Bronchial smooth muscle cell (primary cell): ENCODE data around the gene UPF1. TPM values are rescaled to one million over a fixed set of nuclear protein-coding genes. Genes with fewer than 3 reads are reported as not detected.

Experiments
- total RNA-seq: library from RNA; depleted of rRNA; stranded (reverse); fragments of >200 nt; gene quantifications from 2 replicates; pipeline ENCODE4 v1.2.1, GENCODE V29; 2014

UPF1 gene
- total RNA-seq = 57.7 and 78.9 TPM in 2 replicates

GRCh38 chr19:18831524-18832305 is at the start of gene UPF1:
Gene UPF1 (plus strand): TSS chr19:18831959. CDS start chr19:18832210, 251 bp downstream.

GRCh38 chr19:18790566-18791314 is 41.0 kb upstream of the UPF1 start, which contains the start of gene COMP:
Gene COMP (minus strand): TSS chr19:18791305. CDS start chr19:18791269, 36 bp downstream.

DNA sequence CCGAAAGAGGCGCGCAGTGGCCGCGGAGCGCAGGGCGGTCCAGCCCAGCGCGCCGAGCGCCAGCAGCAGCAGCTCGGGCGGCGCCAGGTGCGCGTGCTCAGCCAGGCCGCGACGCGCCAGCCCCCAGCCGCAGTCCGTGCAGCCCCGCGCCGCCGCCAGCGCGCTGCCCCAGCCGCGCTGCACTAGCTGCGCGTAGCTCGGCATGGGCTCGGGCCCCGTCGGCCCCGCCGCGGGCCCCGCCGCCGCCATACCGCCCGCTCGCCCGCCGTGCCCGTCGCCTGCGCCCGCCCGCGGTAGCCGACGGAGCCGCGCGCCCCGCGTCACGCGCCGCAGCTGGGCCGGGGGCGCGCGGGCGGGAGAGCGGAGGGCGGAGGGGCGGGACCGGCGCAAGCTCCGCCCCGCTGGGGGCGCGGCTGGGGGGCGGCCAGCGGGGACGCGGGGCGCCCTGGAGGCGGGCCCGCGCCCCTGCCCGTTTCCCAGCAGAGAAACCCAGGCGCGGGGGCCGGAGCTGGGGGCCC is 64.1 kb downstream of the UPF1 start, which contains the start of gene CERS1:
CERS1 (minus strand) TSS at position 335 of the 518 bp plus-strand sequence; CDS start at position 249, 86 bp downstream.

Other genes with a start within 250 kb of the UPF1 start
- gene REX1BD, start 243.2 kb upstream of the UPF1 start, total RNA-seq = 57.2 and 69.6 TPM in 2 replicates
- gene CRLF1, start 225.2 kb upstream of the UPF1 start, total RNA-seq = 92.0 and 110 TPM in 2 replicates
- gene TMEM59L, start 219.1 kb upstream of the UPF1 start, total RNA-seq = 2.2 and 5.0 TPM in 2 replicates
- 5.5 and 12.2 TPM in 2 replicates for gene KLHL26, start 194.9 kb upstream of the UPF1 start, total RNA-seq
- gene CRTC1, start 148.3 kb upstream of the UPF1 start, total RNA-seq = 2.1 and 2.5 TPM in 2 replicates
- gene COMP, start 40.7 kb upstream of the UPF1 start, total RNA-seq = 1.3 and 1.5 TPM in 2 replicates
- gene CERS1, start 64.2 kb downstream of the UPF1 start, total RNA-seq = 3.2 and 5.0 TPM in 2 replicates
- 166 and 228 TPM in 2 replicates for gene COPE, start 87.4 kb downstream of the UPF1 start, total RNA-seq
- gene DDX49, start 87.8 kb downstream of the UPF1 start, total RNA-seq = 62.4 and 69.6 TPM in 2 replicates
- gene HOMER3, start 109.3 kb downstream of the UPF1 start, total RNA-seq = 56.3 and 67.6 TPM in 2 replicates
- 21.5 and 26.0 TPM in 2 replicates for gene SUGP2, start 201.6 kb downstream of the UPF1 start, total RNA-seq
- gene ARMC6, start 201.6 kb downstream of the UPF1 start, total RNA-seq = 36.1 and 42.0 TPM in 2 replicates
- gene SLC25A42, start 232.0 kb downstream of the UPF1 start, total RNA-seq = 4.5 and 6.0 TPM in 2 replicates